Epidermal melanocyte (primary cell): ENCODE data around the gene CRKL.
"Not testable (repeated sequence)": the region's sequence is repeated elsewhere in the genome, so short reads cannot be mapped to it uniquely, and the experiment has no call there.

Experiments used
- DNase-seq: peaks from one replicate; pipeline ENCODE4 v3.0.0; 2011; ENCODE audit warnings: low spot score; ENCODE audit not compliant: insufficient read length

Gene CRKL

GRCh38 chr22:20933910-20934309 is 16.7 kb downstream of the CRKL start:
- DNase-seq: no peak

- not testable (repeated sequence) for DNase-seq
Observed at GRCh38 chr22:20935049-20935448, 17.8 kb downstream of the CRKL start.

- DNase-seq: not testable (repeated sequence)
Observed at GRCh38 chr22:20935780-20936539, 18.8 kb downstream of the CRKL start.

- DNase-seq: no peak
Observed at GRCh38 chr22:20937031-20937793, 20.0 kb downstream of the CRKL start.

GRCh38 chr22:20937794-20938671 is 20.8 kb downstream of the CRKL start:
- DNase-seq: no peak

- DNase-seq: not testable (repeated sequence)
Observed at GRCh38 chr22:20939457-20940185, 22.4 kb downstream of the CRKL start.

- DNase-seq: peak; percentile 25
Observed at GRCh38 chr22:20940186-20940651, 23.0 kb downstream of the CRKL start.

- DNase-seq: no peak
Observed at GRCh38 chr22:20940904-20941385, 23.7 kb downstream of the CRKL start.

- DNase-seq: not testable (repeated sequence)
Observed at GRCh38 chr22:20942203-20942902, 25.1 kb downstream of the CRKL start.

- no peak for DNase-seq
Observed at GRCh38 chr22:20943104-20943933, 26.1 kb downstream of the CRKL start.

GRCh38 chr22:20944042-20944441 is 26.8 kb downstream of the CRKL start:
- DNase-seq: no peak

GRCh38 chr22:20945578-20945934 is 28.3 kb downstream of the CRKL start:
- no peak for DNase-seq

- DNase-seq: no peak
Observed at GRCh38 chr22:20946080-20946986, 29.1 kb downstream of the CRKL start.

GRCh38 chr22:20946991-20947390 is 29.8 kb downstream of the CRKL start:
- DNase-seq: no peak

- no peak for DNase-seq
Observed at GRCh38 chr22:20948450-20948849, 31.2 kb downstream of the CRKL start.

- no peak for DNase-seq
Observed at GRCh38 chr22:20948989-20949388, 31.8 kb downstream of the CRKL start.

- no peak for DNase-seq
Observed at GRCh38 chr22:20949698-20950183, 32.5 kb downstream of the CRKL start.
